Dermis microvascular lymphatic vessel endothelial cell (primary cell): Measurements from ENCODE around the gene ACER1. TPM values are rescaled to one million over a fixed set of nuclear protein-coding genes. Genes with fewer than 3 reads are reported as not detected.
"Not testable (repeated sequence)": the region's sequence is repeated elsewhere in the genome, so short reads cannot be mapped to it uniquely, and the experiment has no call there.

ENCODE experiments used
- DNase-seq, 2 donors: peaks; one replicate each; pipeline versions ENCODE4 v3.0.0 to v3.0.0-alpha.2; 2010; ENCODE audit warnings: low read depth in 2 of 2
- total RNA-seq: library from RNA; depleted of rRNA; stranded (reverse); fragments of >200 nt; gene quantifications from 2 replicates; pipeline ENCODE4 v1.2.1, GENCODE V29; 2014

ACER1 gene
- total RNA-seq, 1 donor from 2014 or later = not detected

DNA sequence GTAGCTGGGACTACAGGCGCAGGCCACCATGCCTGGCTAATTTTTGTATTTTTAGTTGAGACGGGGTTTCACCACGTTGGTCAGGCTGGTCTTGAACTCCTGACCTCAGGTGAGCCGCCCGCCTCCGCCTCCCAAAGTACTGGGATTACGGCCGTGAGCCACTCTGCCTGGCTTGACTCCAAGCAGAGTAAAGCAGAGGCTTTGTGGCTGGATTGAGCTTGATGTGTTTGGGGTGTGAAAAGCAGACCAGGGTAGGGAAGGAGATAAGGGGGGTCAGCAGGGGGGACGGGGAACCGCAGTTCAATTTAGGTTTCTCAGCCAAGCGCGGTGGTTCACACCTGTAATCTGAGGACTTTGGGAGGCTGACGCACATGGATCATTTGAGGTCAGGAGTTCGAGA lies 23.8 kb upstream of the ACER1 start:
- DNase-seq = no peak

DNA sequence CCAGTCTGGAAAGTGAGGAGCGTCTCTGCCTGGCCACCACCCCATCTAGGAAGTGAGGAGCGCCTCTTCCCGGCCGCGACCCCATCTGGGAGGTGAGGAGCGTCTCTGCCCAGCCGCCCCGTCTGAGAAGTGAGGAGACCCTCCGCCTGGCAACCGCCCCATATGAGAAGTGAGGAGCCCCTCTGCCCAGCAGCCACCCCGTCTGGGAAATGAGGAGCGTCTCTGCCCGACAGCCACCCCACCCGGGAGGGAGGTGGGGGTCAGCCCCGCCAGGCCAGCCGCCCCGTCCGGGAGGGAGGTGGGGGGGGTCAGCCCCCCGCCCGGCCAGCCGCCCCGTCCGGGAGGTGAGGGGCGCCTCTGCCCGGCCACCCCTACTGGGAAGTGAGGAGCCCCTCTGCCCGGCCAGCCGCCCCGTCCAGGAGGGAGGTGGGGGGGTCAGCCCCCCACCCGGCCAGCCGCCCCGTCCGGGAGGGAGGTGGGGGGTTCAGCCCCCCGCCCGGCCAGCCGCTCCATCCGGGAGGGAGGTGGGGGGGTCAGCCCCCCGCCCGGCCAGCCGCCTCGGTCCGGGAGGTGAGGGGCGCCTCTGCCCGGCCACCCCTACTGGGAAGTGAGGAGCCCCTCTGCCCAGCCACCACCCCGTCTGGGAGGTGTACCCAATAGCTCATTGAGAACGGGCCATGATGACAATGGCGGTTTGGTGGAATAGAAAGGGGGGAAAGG lies 22.1 kb upstream of the ACER1 start:
- not testable (repeated sequence) for DNase-seq

DNA sequence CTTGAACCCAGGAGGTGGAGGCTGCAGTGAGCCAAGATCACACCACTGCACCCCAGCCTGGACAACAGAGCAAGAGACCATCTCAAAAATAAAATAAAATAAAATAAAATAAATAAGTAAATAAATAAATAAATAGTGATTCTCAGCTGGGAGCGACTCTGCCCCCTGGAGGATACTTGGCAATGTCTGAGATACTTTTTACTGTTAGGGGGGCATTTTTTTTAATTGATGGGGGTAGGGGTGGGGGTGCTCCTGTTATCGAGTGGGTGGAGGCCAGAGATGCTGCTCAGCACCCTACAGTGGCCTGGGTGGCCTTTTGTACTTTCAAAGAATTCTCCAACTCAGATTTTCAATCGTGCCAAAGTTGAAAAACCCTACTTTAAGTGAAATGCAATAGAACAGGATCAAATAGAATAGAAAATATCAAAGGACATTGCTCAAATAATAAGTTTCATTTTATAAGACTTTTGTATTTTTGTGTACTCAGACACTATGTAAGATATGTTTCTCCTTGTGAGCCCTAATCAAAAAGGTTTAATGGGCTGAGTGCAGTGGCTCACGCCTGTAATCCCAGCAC lies 20.8 kb upstream of the ACER1 start:
- DNase-seq = peak in 1 of 2 donors; percentile 42

DNA sequence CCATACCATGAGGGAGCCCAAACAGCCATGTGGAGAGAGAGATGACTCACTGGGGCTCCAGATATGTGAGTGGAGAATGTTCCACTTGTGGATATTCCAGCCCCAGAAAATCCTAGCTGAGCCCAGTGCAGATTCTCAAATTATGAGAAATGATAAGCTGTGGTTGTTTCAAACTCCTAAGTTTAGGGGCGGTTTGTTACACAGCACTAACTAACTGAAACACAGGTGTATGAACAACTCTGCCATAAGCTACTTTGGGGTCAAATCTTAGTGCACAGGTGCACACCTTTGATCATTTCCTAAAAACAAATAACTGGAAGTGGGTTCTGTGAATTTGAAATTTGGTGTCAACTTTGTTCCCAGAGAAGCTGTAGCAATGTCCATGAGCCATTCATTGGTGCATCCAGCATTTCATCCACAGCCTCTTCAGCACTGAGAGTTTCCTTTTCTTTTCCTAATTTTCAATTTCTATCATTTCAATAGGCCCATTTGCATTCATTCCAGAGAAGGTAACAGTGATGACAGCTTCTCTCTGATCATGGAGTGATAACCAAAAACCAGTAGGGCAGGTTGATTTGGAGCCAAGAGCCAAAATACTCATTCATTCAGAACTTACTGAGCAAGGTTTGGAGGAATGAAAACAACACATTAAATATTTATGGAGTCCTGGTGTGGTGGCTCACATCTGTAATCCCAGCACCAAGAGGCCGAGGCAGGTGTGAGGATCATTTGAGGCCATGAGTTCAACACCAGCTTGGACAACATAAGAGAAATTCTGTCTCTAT lies 19.2 kb upstream of the ACER1 start:
- DNase-seq = no peak

DNA sequence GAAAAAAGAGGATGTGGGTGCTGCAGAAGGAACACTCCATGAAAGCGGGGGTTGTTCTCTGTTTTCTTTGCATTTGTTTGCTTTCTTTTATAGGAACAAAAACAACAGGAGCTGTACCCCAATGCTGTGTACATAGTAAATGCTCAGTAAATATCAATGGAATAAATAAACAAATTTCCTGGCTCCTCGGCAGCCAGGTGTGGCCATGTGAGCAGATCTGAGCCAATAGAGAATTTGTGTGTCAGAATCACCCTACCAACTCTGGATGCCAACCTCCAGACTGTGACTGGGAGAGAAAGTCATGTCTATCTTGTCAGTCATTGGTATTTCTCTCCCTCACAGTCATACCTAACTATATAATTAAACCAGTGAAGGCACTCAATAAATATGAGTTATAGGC lies 17.3 kb upstream of the ACER1 start:
- DNase-seq = no peak

DNA sequence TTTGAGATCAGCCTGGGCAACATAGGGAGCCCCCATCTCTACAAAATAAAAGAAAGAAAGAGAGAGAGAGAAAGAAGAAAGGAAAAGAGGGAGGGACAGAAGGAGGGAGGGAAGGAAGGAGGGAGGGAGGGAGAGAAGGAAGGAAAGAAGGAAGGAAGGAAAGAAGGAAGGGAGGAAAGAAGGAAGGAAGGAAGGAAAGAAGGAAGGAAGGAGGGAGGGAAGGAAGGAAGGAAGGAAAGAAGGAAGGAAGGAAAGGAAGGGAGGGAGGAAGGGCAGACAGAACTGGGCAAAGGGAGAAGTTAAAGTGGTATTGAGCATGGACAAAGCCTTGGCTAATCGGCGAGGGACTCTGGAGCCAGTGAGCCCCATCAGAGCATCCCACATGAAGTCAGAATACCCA lies 15.9 kb upstream of the ACER1 start:
- not testable (repeated sequence) for DNase-seq

DNA sequence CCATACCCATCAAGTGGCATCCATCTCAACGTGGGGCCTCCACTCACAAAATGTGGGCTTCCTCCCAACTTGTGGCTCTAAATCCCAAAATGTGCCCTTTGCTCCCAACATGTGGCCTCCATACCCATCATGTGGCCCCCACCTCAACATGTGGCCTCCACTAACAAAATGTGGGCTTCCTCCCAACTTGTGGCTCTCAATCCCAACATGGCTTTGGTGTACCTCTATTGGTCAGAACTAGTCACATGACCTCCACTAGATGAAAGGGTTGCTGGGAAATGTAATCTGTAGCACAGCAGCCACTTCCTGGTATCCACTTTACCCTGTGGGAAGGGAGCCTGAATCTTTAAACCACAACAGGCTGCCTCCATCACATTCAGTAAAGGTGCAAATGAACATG lies 10.1 kb upstream of the ACER1 start:
- no peak for DNase-seq

DNA sequence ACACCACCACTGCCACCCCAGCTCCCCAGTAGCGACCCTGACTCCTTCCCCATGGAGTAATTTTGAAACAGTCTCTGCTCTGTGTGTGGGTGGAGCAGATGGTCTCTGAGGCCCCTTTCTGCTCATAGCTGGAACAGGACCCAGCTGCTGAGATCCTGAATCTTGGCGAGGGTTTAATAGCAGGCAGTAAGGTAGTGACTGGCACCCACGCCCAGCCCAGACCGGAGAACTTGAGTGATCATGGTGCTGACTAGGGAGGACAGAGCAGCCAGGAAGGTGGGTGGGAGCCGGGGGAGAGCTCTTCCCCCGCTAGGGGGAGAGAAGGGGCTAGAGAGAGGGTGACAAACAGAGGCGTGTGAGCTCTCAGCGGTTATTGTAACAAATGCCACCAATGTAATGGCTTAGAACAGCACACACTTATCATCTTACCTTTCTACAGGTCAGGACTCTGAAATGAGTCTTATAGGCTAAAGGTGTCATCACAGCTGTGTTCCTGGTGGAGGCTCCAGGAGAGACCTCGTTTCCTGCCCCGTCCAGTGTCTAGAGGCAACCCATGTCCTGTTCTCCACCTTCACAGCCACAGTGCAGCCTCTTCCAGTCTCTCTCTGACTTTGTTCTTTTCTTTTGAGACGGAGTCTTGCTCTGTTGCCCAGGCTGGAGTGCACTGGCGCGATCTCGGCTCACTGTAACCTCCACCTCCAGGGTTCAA lies 7.2 kb upstream of the ACER1 start:
- no peak for DNase-seq

DNA sequence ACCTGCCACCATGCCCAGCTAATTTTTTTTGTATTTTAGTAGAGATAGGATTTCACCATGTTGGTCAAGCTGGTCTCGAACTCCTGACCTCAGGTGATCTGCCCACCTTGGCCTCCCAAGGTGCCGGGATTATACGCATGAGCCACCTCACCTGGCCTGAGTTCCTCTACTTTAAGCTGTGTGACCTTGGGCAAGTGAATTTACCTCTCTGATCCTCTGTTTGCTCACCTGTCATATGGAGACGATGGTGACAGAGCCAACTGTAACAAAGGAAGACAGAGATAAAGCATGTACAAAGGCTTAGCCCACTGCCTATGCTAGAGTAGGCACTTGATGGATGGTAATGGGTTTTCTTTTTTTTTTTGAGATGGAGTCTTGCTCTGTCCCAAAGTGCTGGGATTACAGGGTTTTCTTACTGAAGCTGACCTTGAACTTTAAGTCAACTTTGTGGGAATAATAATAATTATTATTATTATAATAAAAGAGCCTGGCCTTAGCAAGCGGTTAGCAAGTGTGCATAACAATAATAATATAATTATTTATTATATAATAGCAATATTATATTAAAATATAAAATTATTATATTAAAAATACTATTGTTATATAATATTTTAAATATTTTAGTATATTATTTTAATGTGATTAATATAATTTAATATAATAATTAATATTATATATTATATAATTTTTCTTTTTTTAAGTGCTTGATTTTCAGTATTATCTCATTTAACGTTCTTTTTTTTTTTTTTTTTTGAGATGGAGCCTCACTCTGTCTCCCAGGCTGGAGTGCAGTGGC lies 1.3 kb upstream of the ACER1 start:
- no peak for DNase-seq

DNA sequence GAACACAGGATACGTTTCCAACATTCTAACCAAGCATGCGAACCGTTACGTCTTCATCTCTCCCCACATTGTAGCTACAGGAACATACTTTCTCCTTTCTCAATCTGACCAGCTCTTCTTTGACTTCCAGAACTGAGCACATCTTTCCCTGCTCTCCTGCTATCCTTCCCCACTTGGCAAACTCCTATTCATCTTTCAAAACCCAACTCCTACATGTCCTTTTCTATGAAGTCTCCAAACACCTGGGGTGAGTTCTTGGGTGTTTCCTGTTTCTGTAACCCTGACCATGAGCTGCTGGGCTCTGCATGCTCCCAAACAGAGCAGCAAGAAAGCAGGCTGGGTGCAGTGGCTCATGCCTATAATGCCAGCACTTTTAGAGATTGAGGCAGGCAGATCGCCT lies 6.6 kb downstream of the ACER1 start:
- DNase-seq = no peak

DNA sequence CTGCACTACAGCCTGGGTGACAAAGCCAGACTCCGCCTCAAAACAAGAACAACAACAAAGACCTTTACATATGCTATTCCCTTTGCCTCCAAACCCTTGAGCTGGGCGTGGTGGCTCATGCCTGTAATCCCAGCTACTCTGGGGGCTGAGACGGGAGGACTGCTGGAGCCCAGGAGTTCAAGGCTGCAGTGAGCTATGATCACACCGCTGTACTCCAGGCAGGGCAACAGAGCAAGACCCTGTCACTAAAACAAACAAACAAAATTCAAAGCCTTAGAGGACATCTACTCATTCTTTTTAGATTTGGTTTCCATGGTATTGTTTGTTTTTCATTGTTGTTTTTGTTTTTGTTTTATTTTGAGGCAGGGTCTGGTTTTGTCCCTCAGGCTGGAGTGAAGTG lies 7.8 kb downstream of the ACER1 start:
- no peak for DNase-seq

DNA sequence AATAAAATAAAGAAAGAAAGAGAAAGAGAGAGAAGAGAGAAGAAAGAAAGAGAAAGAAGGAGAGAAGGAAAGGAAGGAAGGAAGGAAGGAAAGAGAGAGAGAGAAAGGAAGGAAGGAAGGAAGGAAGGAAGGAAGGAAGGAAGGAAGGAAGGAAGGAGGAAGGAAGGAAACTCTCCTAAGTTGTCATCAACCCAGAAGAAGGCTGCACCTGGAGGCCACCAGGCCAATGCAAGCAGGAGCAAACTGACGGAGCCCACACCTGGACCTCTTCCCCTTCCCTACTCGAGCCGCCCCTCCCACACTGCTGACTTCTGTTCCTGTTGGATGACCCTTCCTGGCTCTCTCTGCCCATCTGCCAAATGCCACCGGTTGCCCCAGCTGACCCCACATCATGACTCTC lies 8.7 kb downstream of the ACER1 start:
- DNase-seq = no peak

DNA sequence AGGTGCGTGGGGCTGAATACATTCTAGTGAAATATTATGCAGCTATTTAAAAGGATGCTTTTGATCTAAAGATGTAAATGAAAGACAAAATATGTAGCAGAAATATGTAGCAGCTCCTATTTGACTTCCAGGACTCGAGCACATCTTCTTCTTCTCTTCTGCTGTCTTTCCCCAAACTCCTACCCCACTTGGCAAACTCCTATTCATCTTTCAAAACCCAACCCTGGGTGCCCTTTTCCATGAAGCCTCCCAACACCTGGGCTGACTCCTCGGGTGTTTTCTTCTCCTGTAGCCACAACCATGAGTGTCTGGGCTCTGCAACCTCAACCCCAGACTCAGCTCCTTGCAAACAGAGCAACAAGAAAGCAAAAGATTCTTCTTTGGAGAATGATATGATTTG lies 11.1 kb downstream of the ACER1 start:
- no peak for DNase-seq

DNA sequence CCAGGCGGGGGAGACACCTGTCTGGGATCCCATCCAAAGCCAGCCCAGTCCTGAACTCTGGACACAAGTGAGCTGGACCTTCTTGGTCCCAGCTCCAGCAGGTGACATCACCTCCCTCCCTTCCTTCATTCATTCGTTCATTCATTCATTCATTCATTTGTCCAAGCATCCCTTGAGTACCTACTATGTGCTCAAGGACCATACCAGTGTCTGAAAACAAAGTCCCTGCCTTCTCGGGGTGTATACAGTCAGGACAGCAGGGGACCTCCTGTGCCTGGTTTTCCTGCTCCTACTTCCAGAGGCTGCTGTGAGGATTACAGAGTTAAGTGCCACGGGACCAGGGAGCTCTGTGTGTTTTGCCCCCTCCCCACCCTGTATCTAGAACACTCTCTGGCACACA lies 14.0 kb downstream of the ACER1 start:
- no peak for DNase-seq

DNA sequence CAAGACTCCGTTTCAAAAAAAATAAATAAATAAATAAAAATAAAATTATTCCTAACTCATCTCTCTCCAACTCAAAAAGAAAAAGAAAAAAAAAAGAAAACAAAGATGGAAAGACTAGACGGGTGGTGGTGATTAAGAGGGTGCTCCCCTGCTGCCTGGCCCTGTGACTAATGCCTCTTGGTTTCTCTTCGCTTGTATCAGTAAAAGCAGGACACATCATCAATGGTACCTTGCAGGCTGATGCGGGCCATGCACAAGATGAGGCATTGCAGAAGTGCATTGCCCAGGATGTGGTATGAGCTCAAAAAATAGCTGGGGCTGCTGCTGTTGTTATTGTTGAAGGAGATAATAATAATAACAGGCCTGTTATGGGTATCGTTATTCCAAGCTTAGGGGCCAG lies 14.6 kb downstream of the ACER1 start:
- DNase-seq = no peak

DNA sequence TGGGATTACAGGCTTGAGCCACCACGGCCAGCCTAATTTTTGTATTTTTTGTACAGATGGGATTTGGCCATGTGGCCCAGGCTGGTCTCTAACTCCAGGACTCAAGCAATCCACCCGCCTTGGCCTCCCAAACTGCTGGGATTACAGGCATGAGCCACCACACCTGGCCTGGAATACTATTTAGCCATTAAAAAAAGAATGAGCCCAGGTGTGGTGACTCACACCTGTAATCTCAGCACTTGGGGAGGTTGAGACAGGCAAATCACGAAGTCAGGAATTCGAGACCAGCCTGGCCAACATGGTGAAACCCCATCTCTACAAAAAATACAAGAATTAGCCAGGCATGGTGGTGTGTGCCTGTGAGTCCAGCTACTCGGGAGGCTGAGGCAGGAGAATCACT lies 17.8 kb downstream of the ACER1 start:
- not testable (repeated sequence) for DNase-seq

DNA sequence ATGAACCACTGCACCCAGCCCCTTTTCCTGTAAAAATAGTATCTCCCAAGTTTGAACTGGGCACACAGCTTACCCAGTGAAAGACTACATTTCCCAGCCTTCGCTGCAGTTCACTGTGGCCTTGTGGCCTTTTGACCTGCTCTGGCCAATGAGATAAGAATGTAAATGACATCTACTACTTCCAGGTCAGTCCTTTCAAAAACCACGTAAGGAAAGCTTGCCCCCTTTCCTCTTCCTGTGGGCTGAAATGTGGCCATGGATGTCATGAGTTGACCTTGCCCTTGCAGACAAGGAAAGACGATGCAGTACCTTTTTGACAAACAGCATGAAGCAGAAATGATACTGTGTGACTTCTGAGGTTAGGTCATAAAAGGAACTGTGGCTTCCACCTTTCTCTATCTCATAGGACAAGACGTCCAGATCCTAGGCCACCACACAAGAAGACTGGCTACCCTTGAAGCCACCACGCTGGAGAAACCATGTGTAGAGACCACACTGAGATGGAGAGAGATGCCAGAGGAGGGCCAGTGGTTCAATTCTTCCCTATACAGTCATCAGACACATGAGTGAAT lies 19.9 kb downstream of the ACER1 start:
- DNase-seq = no peak

DNA sequence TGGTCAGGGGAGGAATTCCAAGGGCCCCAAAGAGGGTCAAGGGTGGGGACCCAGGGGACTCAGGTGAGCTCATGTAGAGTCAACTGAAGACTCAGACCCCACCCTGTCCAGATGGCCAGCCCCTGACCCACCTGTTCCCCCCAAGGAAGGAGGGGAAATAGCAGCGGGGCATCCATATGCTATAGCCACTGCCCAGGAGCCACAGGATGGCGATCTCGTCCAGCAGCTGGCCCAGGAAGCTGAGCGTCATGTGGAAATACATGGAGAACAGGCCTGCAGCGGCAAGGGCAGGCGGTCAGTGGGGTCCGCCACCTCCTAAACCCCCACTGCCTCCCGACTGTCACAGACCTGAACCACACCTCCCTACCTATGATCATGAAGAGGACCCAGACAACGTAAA lies 21.4 kb downstream of the ACER1 start:
- no peak for DNase-seq

DNA sequence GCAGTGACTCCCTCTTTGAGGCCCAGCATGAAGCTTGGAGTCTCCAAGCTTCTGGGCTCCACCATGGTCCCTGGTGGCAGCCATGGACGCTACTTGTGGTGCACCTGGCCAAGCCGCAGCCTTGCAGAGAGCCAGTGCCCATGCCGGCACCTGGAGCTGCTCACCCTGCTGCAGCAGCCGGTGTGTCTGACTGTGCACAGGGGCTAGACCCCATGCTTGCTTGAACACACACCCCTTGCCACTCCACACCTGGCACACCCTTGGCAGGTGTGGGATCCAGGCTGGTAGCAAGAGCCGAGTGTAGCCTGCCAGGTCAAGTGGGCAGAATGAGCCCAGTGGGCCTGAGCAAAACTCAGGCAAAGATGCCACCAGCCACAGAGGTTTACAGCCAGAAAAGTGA lies 35.0 kb downstream of the ACER1 start:
- DNase-seq = no peak

DNA sequence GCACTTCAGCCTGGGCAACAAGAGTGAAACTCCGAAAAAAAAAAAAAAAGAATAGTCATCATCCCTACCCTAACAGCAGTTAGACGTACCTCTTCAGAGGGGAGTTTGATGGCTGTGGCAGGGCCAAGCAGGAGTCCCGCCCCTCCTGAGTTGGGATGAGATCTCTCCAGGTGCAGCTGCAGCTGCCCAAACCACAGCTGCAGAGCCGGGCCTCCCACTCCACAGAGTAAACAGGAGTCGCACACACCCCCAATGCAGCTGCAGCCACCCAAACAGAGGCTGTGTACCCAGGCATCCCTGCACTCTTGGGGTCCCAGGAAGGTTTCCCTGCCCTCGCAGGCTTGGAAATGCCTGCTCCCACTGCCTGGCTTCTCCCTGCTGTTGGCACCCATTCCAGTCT lies 36.2 kb downstream of the ACER1 start:
- no peak for DNase-seq

DNA sequence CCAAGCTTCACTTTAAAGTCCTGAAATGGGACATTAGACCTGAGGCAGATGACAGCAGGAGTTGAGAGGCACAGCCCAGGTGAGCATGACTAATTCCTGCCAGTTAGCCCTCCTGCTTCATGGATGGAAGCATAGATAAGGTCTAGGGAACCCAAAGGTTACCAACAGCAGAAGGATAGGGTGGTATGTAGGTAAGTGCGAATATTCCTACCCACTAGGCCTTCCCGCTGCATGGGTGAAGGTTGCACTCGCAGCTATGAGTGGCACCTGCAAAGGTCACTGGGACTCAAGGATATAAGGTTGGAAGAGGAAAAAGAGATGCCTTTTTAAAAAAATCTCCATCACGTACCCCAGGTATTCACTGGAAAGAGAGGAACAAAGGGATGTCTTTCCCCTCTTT lies 41.4 kb downstream of the ACER1 start:
- peak in 1 of 2 donors; percentile 32 for DNase-seq
